A549 (cell line): ENCODE measurements around the gene NUP50. TPM values are rescaled to one million over a fixed set of nuclear protein-coding genes. Genes with fewer than 3 reads are reported as not detected.

Source experiments
- ATAC-seq, 2 experiments: fragments of 200-7000 bp in 1 of 2; fragments of >200 bp in 1 of 2; cut with Nextera tagmentation in 1 of 2; cut with Tn5 transposase in 1 of 2; 3 replicates each; pipeline versions ENCODE4 v1.8.0 to v1.9.1; 2018 to 2020; ENCODE audit warnings: mild to moderate bottlenecking in 1 of 2, moderate library complexity in 1 of 2
- CTCF ChIA-PET: fragments of 300-600 bp; sonication (Branson Sonifier 250); formaldehyde crosslinking; extraction: SDS; loops from one replicate; lab custom pipeline; 2021; ENCODE audit warnings: antibody characterized with exemption, inconsistent platforms; lab: Yijun Ruan, JAX
- POLR2A ChIA-PET: fragments of 350-600 bp; formaldehyde crosslinking; extraction: SDS; loops from one replicate; lab custom pipeline; 2021; ENCODE audit warnings: antibody characterized with exemption, inconsistent platforms; lab: Yijun Ruan, JAX
- DNase-seq, 2 experiments: peaks; one replicate each; pipeline versions ENCODE4 v3.0.0 to v3.0.0-alpha.2; 2011 to 2016; ENCODE audit warnings: low read depth in 1 of 2, low spot score in 1 of 2
- FAIRE-seq: peaks from 2 replicates; lab custom pipeline; 2011; peaks lifted over from hg19 to GRCh38; lab: Jason Lieb, UNC
- H3K27ac ChIP-seq, 2 experiments: fragments of >200 bp; sonication (Bioruptor Twin); formaldehyde crosslinking; 3 replicates each; pipeline ENCODE4 v1.5.1; 2016 to 2017
- H3K4me1 ChIP-seq: fragments of >200 bp; sonication (Bioruptor Twin); formaldehyde crosslinking; 3 replicates; pipeline ENCODE4 v1.6.1; 2016
- H3K4me2 ChIP-seq: fragments of >200 bp; sonication (Bioruptor Twin); formaldehyde crosslinking; 3 replicates; pipeline ENCODE4 v1.6.1; 2016
- H3K4me3 ChIP-seq: fragments of >200 bp; sonication (Bioruptor Twin); formaldehyde crosslinking; 3 replicates; pipeline ENCODE4 v1.5.1; 2016
- H3K9me3 ChIP-seq: fragments of >200 bp; sonication (Bioruptor Twin); formaldehyde crosslinking; 3 replicates; pipeline ENCODE4 v1.6.1; 2016
- BHLHE40 ChIP-seq: IDR thresholded peaks from 2 replicates; pipeline ENCODE4 v1.6.1; 2012; ENCODE audit warnings: low read depth, low read length, inconsistent platforms
- CBX2 ChIP-seq: fragments of 200-600 bp; sonication (generic); IDR thresholded peaks from 2 replicates; pipeline ENCODE4 v1.6.1; 2016; ENCODE audit warnings: low read depth, mild to moderate bottlenecking, borderline replicate concordance
- CHD2 ChIP-seq: fragments of 150-350 bp; IDR thresholded peaks from 2 replicates; pipeline ENCODE4 v1.6.1; 2014; ENCODE audit warnings: low read length; ENCODE audit not compliant: partially characterized antibody
- EHMT2 ChIP-seq: fragments of 200-600 bp; sonication (generic); IDR thresholded peaks from 2 replicates; pipeline ENCODE4 v1.6.1; 2016; ENCODE audit warnings: antibody characterized with exemption, low read depth, mild to moderate bottlenecking, moderate library complexity
- FOSL2 ChIP-seq, 2 experiments: fragments of 450-650 bp in 1 of 2; fragments of >200 bp in 1 of 2; sonication (Bioruptor Twin) in 1 of 2; formaldehyde crosslinking; IDR thresholded peaks; 2 replicates each; pipeline versions ENCODE4 v1.5.0 to v1.6.1; 2016 to 2020; ENCODE audit warnings: mild to moderate bottlenecking in 1 of 2, moderate library complexity in 1 of 2
- HDAC2 ChIP-seq: fragments of 200-600 bp; sonication (generic); IDR thresholded peaks from 2 replicates; pipeline ENCODE4 v1.6.1; 2016
- HOXB5 ChIP-seq: fragments of 250-450 bp; sonication (Bioruptor Pico); IDR thresholded peaks from 2 replicates; pipeline ENCODE4 v1.5.0; 2020; ENCODE audit warnings: mild to moderate bottlenecking, moderate library complexity
- MAZ ChIP-seq: fragments of 150-350 bp; IDR thresholded peaks from 2 replicates; pipeline ENCODE4 v1.6.1; 2014; ENCODE audit warnings: antibody characterized with exemption, low read depth, low read length, borderline replicate concordance
- PHF8 ChIP-seq: fragments of 200-600 bp; sonication (generic); IDR thresholded peaks from 2 replicates; pipeline ENCODE4 v1.6.1; 2016; ENCODE audit warnings: low read depth, mild to moderate bottlenecking, antibody characterized with exemption, moderate library complexity, borderline replicate concordance
- POLR2AphosphoS2 ChIP-seq: conservative IDR thresholded peaks from 2 replicates; pipeline ENCODE4 v1.6.1; 2012; ENCODE audit warnings: low read length, improper control_type of control experiment, inconsistent platforms
- TFCP2L1 ChIP-seq: fragments of 250-450 bp; sonication (Bioruptor Pico); IDR thresholded peaks from 2 replicates; pipeline ENCODE4 v1.5.0; 2021; ENCODE audit warnings: mild to moderate bottlenecking
- ZNF302 ChIP-seq: fragments of 250-450 bp; sonication (Bioruptor Pico); IDR thresholded peaks from 2 replicates; pipeline ENCODE4 v1.9.0; 2021; ENCODE audit warnings: inconsistent platforms, mild to moderate bottlenecking, moderate library complexity
- WGBS: methylation state at CpG from one replicate; pipeline ENCODE4 v1.1.6; 2017; ENCODE audit errors: missing lambda C conversion rate; 5-methylcytosine and 5-hydroxymethylcytosine counted together
- polyA plus RNA-seq, 4 experiments: library from polyadenylated mRNA; depleted of rRNA in 3 of 4; stranded (reverse); fragments of >200 nt; fragmentation: RNase III in 1 of 4; extraction: RNeasy Plus Mini Kit Qiagen cat#74134 plus additional on column Dnase treatment in 1 of 4; gene quantifications; 2 replicates in 3 of 4; 3 replicates in 1 of 4; pipeline ENCODE4 v1.2.3, GENCODE V29; 2011 to 2017
- TF ChIP-seq, protein P1 (sequence below): IDR thresholded peaks from 2 replicates; pipeline ENCODE4 v1.6.1; 2012
- TF ChIP-seq, protein P2 (sequence below): fragments of >200 bp; sonication (Bioruptor Twin); formaldehyde crosslinking; IDR thresholded peaks from 3 replicates; pipeline ENCODE4 v1.5.1; 2016
- TF ChIP-seq, protein P3 (sequence below): fragments of >200 bp; sonication (Bioruptor Twin); formaldehyde crosslinking; IDR thresholded peaks from 2 replicates; pipeline ENCODE4 v1.6.1; 2016

NUP50 gene
- polyA plus RNA-seq, 2 of the 4 experiments (the other 2 are of a cell fraction): 16.7 to 25.3 TPM

DNA sequence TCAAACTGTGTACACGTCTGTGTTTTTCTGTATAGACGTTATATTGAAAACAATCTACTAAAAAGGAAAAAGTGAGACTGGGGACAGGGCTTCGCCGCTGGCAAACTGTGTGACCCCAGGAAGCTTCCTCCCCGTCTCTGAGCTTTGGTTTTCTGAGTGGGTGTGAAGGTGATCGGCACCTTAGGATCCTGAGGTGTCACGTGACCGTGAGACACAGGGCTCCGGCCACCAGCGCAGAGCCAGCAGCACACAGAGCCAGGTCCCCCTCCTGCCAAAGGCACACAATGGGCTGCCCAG lies 44.9 kb downstream of the NUP50 start:
- H3K4me1 ChIP-seq: peaks cover 33% of the 10 kb centered on the region
- CTCF ChIA-PET: interaction anchor here (0.8 to 3.9 kb wide), 8 partner anchors 11 to 341 kb away, joined by 3 to 17 read pairs (median 4); no protein-coding TSS in a partner anchor
- 78% methylated on average over 10 of the region's 10 CpGs for WGBS

DNA sequence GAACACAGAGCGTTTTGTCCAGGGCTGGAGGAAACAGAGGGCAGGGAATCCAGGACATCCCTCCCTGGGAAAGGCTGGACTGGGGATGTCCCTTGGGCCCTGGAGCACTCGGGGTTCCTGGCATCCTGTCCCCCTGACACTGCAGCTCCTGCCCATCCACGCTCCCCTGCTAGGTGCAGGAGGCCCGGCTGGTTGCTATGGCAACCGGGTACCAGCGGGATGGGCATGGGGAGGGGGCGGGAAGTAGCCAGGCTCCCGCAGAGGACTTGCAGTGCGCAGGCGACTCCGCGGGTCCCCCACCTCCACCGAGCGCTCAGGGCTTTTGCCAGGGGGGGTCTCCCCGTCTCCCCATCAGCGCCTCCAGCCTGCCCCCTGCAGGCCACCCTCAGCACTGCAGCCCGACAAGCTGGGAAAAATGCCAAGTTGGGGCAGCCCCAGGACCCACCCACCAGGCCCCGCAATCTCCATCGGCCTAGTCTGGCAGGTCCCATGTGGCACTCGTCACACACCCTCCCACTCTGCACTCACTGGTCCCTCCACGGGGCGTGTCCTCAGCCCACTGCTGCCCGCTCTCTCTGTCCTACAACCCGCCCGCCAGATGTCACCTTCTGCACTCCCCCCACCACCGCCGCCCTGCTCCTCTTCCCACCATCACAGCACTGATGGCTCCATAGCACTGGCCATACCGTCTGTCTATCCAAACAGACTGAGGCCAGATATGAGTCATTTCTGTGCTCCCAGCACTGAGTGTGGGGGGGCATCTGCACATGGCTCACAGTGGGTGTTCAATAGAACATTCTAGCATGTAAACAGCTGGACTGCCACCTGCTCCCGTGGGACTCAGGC lies 45.5 kb downstream of the NUP50 start:
- FAIRE-seq (no peak), DNase-seq (peak in 1 of 2 experiments; percentile 26), ATAC-seq (peak in 1 of 2 experiments; percentile 3; a peak in 1 of 6 replicates)
- ChIA-PET POLR2A (no interaction called here), CTCF (interaction anchor here (0.8 to 3.9 kb wide), 11 partner anchors 9 to 341 kb away, joined by 3 to 17 read pairs (median 4); no protein-coding TSS in a partner anchor)
- no peak for TF ChIP-seq MAZ
- TF ChIP-seq, protein P1, sequence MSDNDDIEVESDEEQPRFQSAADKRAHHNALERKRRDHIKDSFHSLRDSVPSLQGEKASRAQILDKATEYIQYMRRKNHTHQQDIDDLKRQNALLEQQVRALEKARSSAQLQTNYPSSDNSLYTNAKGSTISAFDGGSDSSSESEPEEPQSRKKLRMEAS: peak; percentile 61; the same call in 1 of the 2 replicates
- TF ChIP-seq, protein P2, sequence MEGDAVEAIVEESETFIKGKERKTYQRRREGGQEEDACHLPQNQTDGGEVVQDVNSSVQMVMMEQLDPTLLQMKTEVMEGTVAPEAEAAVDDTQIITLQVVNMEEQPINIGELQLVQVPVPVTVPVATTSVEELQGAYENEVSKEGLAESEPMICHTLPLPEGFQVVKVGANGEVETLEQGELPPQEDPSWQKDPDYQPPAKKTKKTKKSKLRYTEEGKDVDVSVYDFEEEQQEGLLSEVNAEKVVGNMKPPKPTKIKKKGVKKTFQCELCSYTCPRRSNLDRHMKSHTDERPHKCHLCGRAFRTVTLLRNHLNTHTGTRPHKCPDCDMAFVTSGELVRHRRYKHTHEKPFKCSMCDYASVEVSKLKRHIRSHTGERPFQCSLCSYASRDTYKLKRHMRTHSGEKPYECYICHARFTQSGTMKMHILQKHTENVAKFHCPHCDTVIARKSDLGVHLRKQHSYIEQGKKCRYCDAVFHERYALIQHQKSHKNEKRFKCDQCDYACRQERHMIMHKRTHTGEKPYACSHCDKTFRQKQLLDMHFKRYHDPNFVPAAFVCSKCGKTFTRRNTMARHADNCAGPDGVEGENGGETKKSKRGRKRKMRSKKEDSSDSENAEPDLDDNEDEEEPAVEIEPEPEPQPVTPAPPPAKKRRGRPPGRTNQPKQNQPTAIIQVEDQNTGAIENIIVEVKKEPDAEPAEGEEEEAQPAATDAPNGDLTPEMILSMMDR: peak; percentile 39
- 0 out of 2 replicates have a peak, but pooled peaks have one; percentile 7 for TF ChIP-seq FOSL2 (IDR thresholded peaks at IDR 0.05)
- TF ChIP-seq FOSL2 (CRISPR knock-in tag; IDR thresholded peaks at IDR 0.05): peak; percentile 35; the same call in 1 of the 2 replicates
- peak overlapping the region; percentile 46 to 93; a peak in 5 of 6 replicates for H3K27ac ChIP-seq
- no peak overlapping the region for H3K4me3 ChIP-seq
- H3K4me2 ChIP-seq: peak overlapping the region; percentile 100
- H3K4me1 ChIP-seq: peaks cover 37% of the 10 kb centered on the region
- WGBS: 67% methylated on average over 10 of the region's 29 CpGs
- no peaks in the 10 kb centered on the region for H3K9me3 ChIP-seq

More for the DNA sequence above, 44.9 kb downstream of the NUP50 start:
- H3K27ac ChIP-seq: no peak overlapping the region
- no peaks in the 10 kb centered on the region for H3K9me3 ChIP-seq
- POLR2A ChIA-PET: no interaction called here
- DNase-seq (no peak), ATAC-seq (no peak), FAIRE-seq (no peak)
- H3K4me3 ChIP-seq: no peak overlapping the region
- TF ChIP-seq POLR2AphosphoS2: no peak
- TF ChIP-seq CBX2: no peak
- TF ChIP-seq ZNF302 (CRISPR knock-in tag): no peak
- no peak for TF ChIP-seq EHMT2
- no peak for TF ChIP-seq TFCP2L1 (CRISPR knock-in tag)
- H3K4me2 ChIP-seq: no peak overlapping the region

DNA sequence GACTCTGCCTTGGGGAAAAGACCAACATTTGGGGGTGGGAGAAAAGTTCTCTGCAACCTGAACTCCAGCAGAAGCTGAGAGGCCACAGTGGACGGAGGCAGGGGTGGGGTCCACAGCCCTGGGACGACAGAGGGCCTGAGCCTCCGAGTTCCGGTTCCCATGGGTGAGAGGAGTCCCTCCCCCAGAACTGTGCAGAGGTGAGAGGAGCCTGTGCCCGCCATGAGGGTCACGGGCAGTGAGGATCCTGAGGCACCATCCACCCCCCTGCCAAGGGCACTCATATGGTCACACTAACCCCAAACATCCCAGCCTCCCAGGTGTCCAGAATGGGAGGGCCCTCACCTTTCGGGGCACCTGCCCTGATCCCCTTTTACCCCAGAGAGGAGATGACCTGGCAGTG lies 46.4 kb downstream of the NUP50 start:
- no peak for ATAC-seq
- POLR2A ChIA-PET: no interaction called here
- WGBS: 94% methylated on average over 7 of the region's 7 CpGs
- no peak for FAIRE-seq
- no peak for DNase-seq
- Histone ChIP-seq H3K4me3 (no peak overlapping the region), H3K9me3 (no peaks in the 10 kb centered on the region), H3K27ac (peak overlapping the region; percentile 93 to 96), H3K4me2 (peak overlapping the region; percentile 100), H3K4me1 (peaks cover 37% of the 10 kb centered on the region)
- CTCF ChIA-PET: interaction anchor here (0.9 to 3.9 kb wide), 4 partner anchors 9 to 109 kb away, joined by 3 to 17 read pairs (median 5); no protein-coding TSS in a partner anchor
- TF ChIP-seq, protein P1: no peak
- TF ChIP-seq CBX2 (no peak), HDAC2 (no peak), CHD2 (no peak), BHLHE40 (no peak), HOXB5 (no peak), MAZ (no peak), PHF8 (no peak)
- TF ChIP-seq, protein P3, sequence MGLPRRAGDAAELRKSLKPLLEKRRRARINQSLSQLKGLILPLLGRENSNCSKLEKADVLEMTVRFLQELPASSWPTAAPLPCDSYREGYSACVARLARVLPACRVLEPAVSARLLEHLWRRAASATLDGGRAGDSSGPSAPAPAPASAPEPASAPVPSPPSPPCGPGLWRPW: no peak
